IMR-90 (cell line): Measurements from ENCODE around the gene AFTPH.

ENCODE experiments used
- BHLHE40 ChIP-seq: fragments of 150-350 bp; IDR thresholded peaks from 2 replicates; pipeline ENCODE4 v1.6.1; 2016; ENCODE audit warnings: mild to moderate bottlenecking, low read depth, low read length
- CEBPB ChIP-seq: IDR thresholded peaks from 2 replicates; pipeline ENCODE4 v1.6.1; 2012; ENCODE audit warnings: low read depth, low read length, improper control_type of control experiment
- TF ChIP-seq, protein P1 (sequence below): conservative IDR thresholded peaks from 2 replicates; pipeline ENCODE4 v1.5.1; 2012; ENCODE audit warnings: mild to moderate bottlenecking, low read depth, low read length, improper control_type of control experiment

DNA sequence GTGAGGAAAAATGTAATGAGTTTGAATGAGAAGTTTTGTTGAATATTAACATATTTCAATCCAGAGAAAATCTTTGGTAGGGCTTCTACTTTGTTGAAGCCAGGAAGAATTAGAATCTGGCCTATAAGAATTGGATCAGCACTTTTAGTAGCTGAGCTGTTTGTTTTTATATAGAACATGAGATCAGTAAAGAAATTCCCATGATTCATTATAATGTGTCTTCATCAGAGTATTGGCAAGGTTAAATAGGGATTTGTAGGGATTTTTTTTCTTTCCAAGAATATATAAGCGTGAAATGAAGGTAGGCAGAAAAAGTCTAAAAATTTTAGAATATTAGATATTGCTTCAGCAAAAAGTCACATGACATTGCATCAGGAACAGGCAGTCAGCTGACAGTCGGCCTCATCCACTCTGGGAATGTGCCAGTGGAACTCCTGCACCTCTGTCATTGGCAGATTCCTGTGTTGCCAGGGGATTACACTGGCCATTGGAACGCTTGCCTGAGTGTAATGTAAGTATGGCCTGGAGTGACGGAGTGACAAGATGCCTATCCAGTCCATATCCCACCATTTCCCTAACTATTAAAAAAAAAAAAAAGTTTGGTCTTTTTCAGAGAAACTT, 69.0 kb downstream of the AFTPH start:
- TF ChIP-seq, protein P1, sequence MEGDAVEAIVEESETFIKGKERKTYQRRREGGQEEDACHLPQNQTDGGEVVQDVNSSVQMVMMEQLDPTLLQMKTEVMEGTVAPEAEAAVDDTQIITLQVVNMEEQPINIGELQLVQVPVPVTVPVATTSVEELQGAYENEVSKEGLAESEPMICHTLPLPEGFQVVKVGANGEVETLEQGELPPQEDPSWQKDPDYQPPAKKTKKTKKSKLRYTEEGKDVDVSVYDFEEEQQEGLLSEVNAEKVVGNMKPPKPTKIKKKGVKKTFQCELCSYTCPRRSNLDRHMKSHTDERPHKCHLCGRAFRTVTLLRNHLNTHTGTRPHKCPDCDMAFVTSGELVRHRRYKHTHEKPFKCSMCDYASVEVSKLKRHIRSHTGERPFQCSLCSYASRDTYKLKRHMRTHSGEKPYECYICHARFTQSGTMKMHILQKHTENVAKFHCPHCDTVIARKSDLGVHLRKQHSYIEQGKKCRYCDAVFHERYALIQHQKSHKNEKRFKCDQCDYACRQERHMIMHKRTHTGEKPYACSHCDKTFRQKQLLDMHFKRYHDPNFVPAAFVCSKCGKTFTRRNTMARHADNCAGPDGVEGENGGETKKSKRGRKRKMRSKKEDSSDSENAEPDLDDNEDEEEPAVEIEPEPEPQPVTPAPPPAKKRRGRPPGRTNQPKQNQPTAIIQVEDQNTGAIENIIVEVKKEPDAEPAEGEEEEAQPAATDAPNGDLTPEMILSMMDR = no peak
- TF ChIP-seq BHLHE40 (no peak), CEBPB (no peak)
